GM23248 (cell line): ENCODE data around the gene GTPBP4.

Source experiments
- EZH2 ChIP-seq: fragments of 200-600 bp; sonication (generic); IDR thresholded peaks from 2 replicates; pipeline ENCODE4 v1.6.1; 2018; ENCODE audit warnings: antibody characterized with exemption, mild to moderate bottlenecking; ENCODE audit not compliant: insufficient read depth, poor library complexity, severe bottlenecking
- EZH2phosphoT487 ChIP-seq: fragments of 200-600 bp; sonication (generic); IDR thresholded peaks from 2 replicates; pipeline ENCODE4 v1.6.1; 2018; ENCODE audit warnings: antibody characterized with exemption, moderate library complexity, mild to moderate bottlenecking, low read depth; ENCODE audit not compliant: insufficient read depth

DNA sequence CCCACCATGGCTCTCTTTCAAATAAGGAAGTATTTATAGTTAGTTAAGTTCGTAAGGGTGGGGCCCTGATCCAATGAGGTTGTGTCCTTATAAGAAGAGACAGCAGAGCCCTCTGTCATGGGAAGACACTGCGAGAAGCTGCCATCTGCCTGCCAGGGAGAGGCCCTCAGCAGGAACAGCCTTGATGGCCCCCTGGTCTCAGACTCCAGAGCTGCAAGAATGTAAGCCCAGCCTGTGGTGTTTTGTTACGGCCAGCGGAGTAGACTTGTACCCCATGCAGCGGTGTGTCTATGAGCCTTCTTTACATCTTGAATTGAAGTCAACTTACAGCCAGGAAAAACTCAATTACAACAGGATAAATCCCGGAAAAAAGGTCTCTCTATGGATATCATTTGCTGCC lies 42.5 kb upstream of the GTPBP4 start:
- TF ChIP-seq EZH2 (no peak), EZH2phosphoT487 (no peak)
